Mesendoderm (in vitro differentiated cells): ENCODE measurements around the gene PPDPF.
"Not testable (repeated sequence)": the region's sequence is repeated elsewhere in the genome, so short reads cannot be mapped to it uniquely, and the experiment has no call there.

Experiments
- DNase-seq: peaks from one replicate; pipeline ENCODE4 v3.0.0; 2013
- H2AK5ac ChIP-seq: 2 replicates; pipeline ENCODE4 v1.6.1; 2013; ENCODE audit warnings: low read length, inconsistent platforms
- H2BK120ac ChIP-seq: 2 replicates; pipeline ENCODE4 v1.6.1; 2013; ENCODE audit warnings: low read depth, mild to moderate bottlenecking, low read length, moderate library complexity, mixed read lengths
- H2BK15ac ChIP-seq: replicated peaks from 2 replicates; pipeline ENCODE4 v1.6.1; 2013; ENCODE audit warnings: low read depth, mild to moderate bottlenecking, moderate library complexity
- H2BK5ac ChIP-seq: 2 replicates; pipeline ENCODE4 v1.6.1; 2013; ENCODE audit warnings: low read length, inconsistent platforms
- H3K18ac ChIP-seq: 2 replicates; pipeline ENCODE4 v1.6.1; 2013; ENCODE audit warnings: mild to moderate bottlenecking, low read length, mixed read lengths
- H3K23ac ChIP-seq: one replicate; pipeline ENCODE4 v1.6.1; 2013; ENCODE audit warnings: low read length
- H3K27ac ChIP-seq: 2 replicates; pipeline ENCODE4 v1.5.1; 2013; ENCODE audit warnings: low read depth, mild to moderate bottlenecking, inconsistent platforms, low read length, moderate library complexity
- H3K27me3 ChIP-seq: 2 replicates; pipeline ENCODE4 v1.6.1; 2013; ENCODE audit warnings: low read length, control low read depth, mild to moderate bottlenecking, inconsistent platforms; ENCODE audit not compliant: insufficient read depth, poor library complexity
- H3K36me3 ChIP-seq: 2 replicates; pipeline ENCODE4 v1.6.1; 2013; ENCODE audit warnings: low read length, inconsistent platforms; ENCODE audit not compliant: control insufficient read depth, insufficient read depth
- H3K4ac ChIP-seq: one replicate; pipeline ENCODE4 v1.6.1; 2013; ENCODE audit warnings: low read depth, mild to moderate bottlenecking, low read length, moderate library complexity
- H3K4me1 ChIP-seq: 2 replicates; pipeline ENCODE4 v1.6.1; 2013; ENCODE audit warnings: low read depth, low read length, inconsistent platforms; ENCODE audit not compliant: control insufficient read depth
- H3K4me2 ChIP-seq: 2 replicates; pipeline ENCODE4 v1.6.1; 2013; ENCODE audit warnings: low read length
- H3K4me3 ChIP-seq: 2 replicates; pipeline ENCODE4 v1.5.1; 2013; ENCODE audit warnings: mild to moderate bottlenecking, low read length
- H3K56ac ChIP-seq: one replicate; pipeline ENCODE4 v1.6.1; 2013; ENCODE audit warnings: low read length
- H3K79me1 ChIP-seq: 2 replicates; pipeline ENCODE4 v1.6.1; 2013; ENCODE audit warnings: low read length, inconsistent platforms
- H3K79me2 ChIP-seq: 2 replicates; pipeline ENCODE4 v1.6.1; 2013; ENCODE audit warnings: mild to moderate bottlenecking, low read length; ENCODE audit not compliant: control insufficient read depth, insufficient read depth
- H3K9ac ChIP-seq: 2 replicates; pipeline ENCODE4 v1.6.1; 2013; ENCODE audit warnings: low read length, inconsistent platforms
- H4K5ac ChIP-seq: one replicate; pipeline ENCODE4 v1.6.1; 2013; ENCODE audit warnings: low read length
- H4K8ac ChIP-seq: one replicate; pipeline ENCODE4 v1.6.1; 2013; ENCODE audit warnings: low read depth, mild to moderate bottlenecking, control low read depth, low read length, moderate library complexity
- WGBS: extraction: QIAGEN DNeasy Blood & Tissue Kit; methylation state at CpG from one replicate; pipeline ENCODE4 v1.1.7; 2013; ENCODE audit warnings: low lambda C conversion rate, missing lambda C conversion rate; ENCODE audit not compliant: insufficient coverage; ENCODE audit errors: extremely low coverage; 5-methylcytosine and 5-hydroxymethylcytosine counted together

The PPDPF gene

DNA sequence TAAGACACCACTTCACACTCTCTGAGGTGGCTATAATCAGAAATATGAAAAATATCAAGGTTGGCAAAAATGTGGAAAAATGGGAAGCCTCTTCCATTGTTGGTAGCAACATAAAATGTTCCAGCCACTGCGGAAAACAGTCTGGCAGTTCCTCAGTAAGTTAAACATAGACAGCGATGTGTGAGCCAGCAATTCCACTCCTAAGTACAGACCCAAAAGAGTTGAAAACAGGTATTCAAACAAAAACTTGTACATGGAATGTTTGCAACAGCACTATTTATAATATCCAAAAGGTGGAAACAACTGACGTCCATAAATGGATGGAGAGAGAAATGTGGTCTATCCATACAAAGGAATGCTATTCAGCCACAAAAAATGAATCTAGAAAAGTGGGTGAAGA, 7.4 kb upstream of the PPDPF start:
- WGBS = no CpG with 5 or more reads among the region's 3 CpGs
- Histone ChIP-seq H3K18ac (no peak overlapping the region), H3K4me1 (no peaks in the 10 kb centered on the region), H4K8ac (no peak overlapping the region), H3K79me1 (no peaks in the 10 kb centered on the region), H3K23ac (no peak overlapping the region), H4K5ac (no peak overlapping the region), H3K36me3 (no peaks in the 10 kb centered on the region), H2BK15ac (no peak overlapping the region), H3K79me2 (no peaks in the 10 kb centered on the region), H2BK5ac (no peak overlapping the region), H2AK5ac (no peak overlapping the region), H2BK120ac (no peak overlapping the region), H3K4ac (no peak overlapping the region), H3K27ac (no peak overlapping the region), H3K27me3 (no peaks in the 10 kb centered on the region), H3K4me2 (no peak overlapping the region), H3K56ac (no peak overlapping the region), H3K9ac (no peak overlapping the region), H3K4me3 (no peak overlapping the region)
- DNase-seq = no peak

DNA sequence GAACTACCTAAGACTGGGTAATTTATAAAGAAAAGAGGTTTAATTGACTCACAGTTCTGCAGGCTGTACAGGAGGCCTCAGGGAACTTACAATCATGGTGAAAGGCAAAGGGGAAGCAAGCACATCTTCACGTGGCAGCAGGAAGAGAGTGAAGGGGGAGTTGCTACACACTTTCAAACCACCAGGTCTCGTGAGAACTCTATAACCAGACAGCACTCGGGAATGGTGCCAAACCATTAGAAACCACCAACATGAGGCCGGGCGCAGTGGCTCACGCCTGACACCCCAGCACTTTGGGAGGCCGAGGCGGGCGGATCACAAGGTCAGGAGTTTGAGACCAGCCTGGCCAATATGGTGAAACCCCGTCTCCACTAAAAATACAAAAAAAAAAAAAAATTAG, 6.0 kb upstream of the PPDPF start:
- H4K8ac ChIP-seq, H2BK15ac ChIP-seq, H4K5ac ChIP-seq, H3K4me2 ChIP-seq, H3K4me3 ChIP-seq, H3K36me3 ChIP-seq, H3K56ac ChIP-seq, H3K18ac ChIP-seq, H3K27me3 ChIP-seq, H2BK5ac ChIP-seq, H2AK5ac ChIP-seq, H3K9ac ChIP-seq, H3K27ac ChIP-seq, H3K23ac ChIP-seq, H3K79me1 ChIP-seq, DNase-seq, H3K4me1 ChIP-seq, H2BK120ac ChIP-seq, H3K79me2 ChIP-seq, H3K4ac ChIP-seq: not testable (repeated sequence)
- no CpG with 5 or more reads among the region's 10 CpGs for WGBS

DNA sequence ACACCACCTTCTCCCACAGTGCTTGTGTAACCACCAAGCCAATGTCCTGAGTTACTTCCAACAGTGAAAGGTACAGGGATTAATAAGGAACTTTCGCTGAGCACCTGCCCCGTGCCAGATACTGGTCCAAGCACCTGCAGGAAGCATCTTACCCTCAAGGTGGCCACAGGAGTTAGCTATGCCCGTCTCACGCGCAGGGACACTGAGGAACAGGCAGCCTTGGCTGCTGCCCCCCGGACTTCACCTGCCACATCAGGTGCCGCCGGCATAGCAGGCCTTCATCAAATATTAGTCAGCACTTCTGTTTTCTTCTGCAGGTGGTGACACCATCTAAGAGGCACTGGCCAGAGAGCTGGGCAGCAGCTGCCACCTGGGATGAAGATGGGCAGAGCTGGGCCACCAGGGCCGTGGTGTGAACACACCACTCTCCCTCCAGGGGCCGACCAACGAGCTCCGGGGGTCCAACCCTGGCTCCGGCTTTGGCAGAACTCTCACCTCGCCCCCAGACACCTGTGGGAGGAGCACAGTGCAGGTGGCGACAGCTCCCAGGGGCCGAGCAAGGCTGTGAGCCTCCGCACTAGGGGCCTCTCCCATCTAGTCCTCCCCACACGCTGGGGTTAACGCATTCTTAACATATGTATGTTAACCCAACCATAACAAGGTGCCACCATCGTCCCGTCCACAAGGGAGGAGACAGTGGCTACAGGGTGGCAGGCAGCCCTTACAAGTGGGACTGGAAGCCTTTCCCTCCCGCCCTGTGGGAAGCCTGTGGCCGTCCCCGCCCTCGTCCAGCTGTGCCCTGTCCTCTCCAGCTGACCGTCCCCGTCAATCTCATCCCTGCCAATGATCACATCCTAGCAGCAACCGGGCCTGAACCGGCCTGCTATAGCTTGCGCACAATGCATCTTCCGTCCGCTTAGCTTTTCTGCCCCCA, 2.9 kb upstream of the PPDPF start:
- WGBS = no CpG with 5 or more reads among the region's 32 CpGs
- no peak overlapping the region for H3K9ac ChIP-seq
- H3K4me1 ChIP-seq = no peaks in the 10 kb centered on the region
- H3K4ac ChIP-seq = no peak overlapping the region
- no peak overlapping the region for H3K18ac ChIP-seq
- H3K23ac ChIP-seq = no peak overlapping the region
- no peak overlapping the region for H3K56ac ChIP-seq
- no peak overlapping the region for H2BK5ac ChIP-seq
- H2AK5ac ChIP-seq = no peak overlapping the region
- no peak for DNase-seq
- H4K8ac ChIP-seq = no peak overlapping the region
- no peak overlapping the region for H4K5ac ChIP-seq
- H3K36me3 ChIP-seq = no peaks in the 10 kb centered on the region
- H3K4me2 ChIP-seq = no peak overlapping the region
- no peak overlapping the region for H2BK15ac ChIP-seq
- peaks cover 4% of the 10 kb centered on the region for H3K79me2 ChIP-seq
- no peaks in the 10 kb centered on the region for H3K27me3 ChIP-seq
- peaks cover 11% of the 10 kb centered on the region for H3K79me1 ChIP-seq
- no peak overlapping the region for H2BK120ac ChIP-seq
- H3K4me3 ChIP-seq = no peak overlapping the region
- no peak overlapping the region for H3K27ac ChIP-seq

DNA sequence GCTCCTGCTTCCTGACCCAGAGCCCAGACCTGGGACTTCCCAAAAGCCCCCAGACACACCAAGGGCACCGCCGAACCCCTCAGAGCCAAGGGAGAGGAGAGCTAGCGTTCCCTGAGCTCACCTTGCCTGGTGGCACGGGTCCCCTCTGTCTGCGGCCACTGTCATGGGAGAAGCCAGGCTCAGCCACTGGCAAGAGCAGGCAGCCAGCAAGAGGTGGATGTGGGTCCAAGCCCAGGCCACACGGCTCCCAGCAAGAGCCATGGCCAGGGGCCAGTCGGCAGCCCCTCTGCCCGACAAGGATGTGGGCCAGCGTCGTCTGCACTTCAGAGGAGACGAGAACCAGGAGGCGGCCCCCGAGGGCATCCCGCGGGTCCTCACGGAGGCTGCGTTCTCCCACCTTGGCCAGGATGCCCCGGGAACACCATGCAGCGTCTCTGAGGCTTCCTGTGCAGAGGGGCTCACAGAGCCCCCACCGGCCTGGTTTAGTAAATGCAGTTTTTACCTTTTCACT, 2.2 kb upstream of the PPDPF start:
- H3K27ac ChIP-seq = no peak overlapping the region
- no peak overlapping the region for H3K9ac ChIP-seq
- no peak overlapping the region for H2BK5ac ChIP-seq
- no peaks in the 10 kb centered on the region for H3K4me1 ChIP-seq
- H3K4me2 ChIP-seq = no peak overlapping the region
- H2AK5ac ChIP-seq = no peak overlapping the region
- H3K79me1 ChIP-seq = peaks cover 12% of the 10 kb centered on the region
- peaks cover 4% of the 10 kb centered on the region for H3K79me2 ChIP-seq
- no peak overlapping the region for H3K23ac ChIP-seq
- H4K8ac ChIP-seq = no peak overlapping the region
- H3K4me3 ChIP-seq = no peak overlapping the region
- no peak overlapping the region for H3K56ac ChIP-seq
- H4K5ac ChIP-seq = no peak overlapping the region
- H3K27me3 ChIP-seq = no peaks in the 10 kb centered on the region
- H2BK120ac ChIP-seq = no peak overlapping the region
- H3K4ac ChIP-seq = no peak overlapping the region
- no peak overlapping the region for H3K18ac ChIP-seq
- no peak overlapping the region for H2BK15ac ChIP-seq
- WGBS = no CpG with 5 or more reads among the region's 20 CpGs
- peak; percentile 57 for DNase-seq
- no peaks in the 10 kb centered on the region for H3K36me3 ChIP-seq

DNA sequence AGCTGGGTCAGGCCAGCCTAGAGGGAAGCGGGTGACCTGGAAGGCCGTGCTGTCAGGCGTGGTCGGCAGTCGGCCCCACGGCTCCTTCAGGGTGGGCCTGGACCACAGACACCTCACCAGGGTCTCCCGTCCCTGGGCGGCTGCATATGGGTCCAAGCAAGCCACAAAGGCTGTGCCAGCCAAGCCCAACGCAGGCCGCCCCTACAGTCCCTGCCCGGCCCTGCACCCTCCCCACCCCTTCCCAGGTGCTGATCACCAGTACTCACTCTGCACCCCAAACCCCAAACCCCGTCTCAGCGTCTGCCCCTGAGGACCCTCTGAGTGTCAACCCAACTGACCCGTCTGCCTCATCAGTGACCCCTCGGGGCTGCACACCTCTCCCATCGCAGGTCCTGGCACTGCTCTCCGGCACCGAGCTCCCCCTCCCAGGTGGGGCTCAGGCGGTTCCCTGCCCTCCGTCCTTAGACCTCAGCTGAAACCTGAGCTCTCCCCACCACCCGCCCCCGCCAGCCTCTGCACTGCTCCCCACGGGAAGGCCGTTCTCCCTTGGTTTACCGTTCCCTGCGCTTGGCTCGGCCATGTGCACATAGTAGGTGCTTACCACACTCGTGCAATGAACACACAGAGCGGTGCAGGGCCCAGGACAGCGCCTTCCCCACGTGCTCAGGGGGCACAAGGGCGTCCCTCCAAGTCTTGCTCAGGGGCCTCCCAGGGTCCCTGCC, 1.5 kb upstream of the PPDPF start:
- Histone ChIP-seq H4K8ac (no peak overlapping the region), H3K18ac (no peak overlapping the region), H3K79me1 (peaks cover 12% of the 10 kb centered on the region), H3K27ac (no peak overlapping the region), H3K23ac (no peak overlapping the region), H3K36me3 (no peaks in the 10 kb centered on the region), H2BK5ac (no peak overlapping the region), H2AK5ac (no peak overlapping the region), H3K56ac (peak overlapping the region; percentile 85), H3K9ac (peak overlapping the region; percentile 79), H3K4ac (no peak overlapping the region), H2BK120ac (no peak overlapping the region), H4K5ac (no peak overlapping the region), H3K4me2 (peak overlapping the region; percentile 74), H3K79me2 (peaks cover 4% of the 10 kb centered on the region), H3K4me3 (no peak overlapping the region), H3K27me3 (no peaks in the 10 kb centered on the region), H3K4me1 (no peaks in the 10 kb centered on the region), H2BK15ac (no peak overlapping the region)
- no peak for DNase-seq
- WGBS = no CpG with 5 or more reads among the region's 32 CpGs
